ENCODE measurements around the gene FRMD6.

DNA sequence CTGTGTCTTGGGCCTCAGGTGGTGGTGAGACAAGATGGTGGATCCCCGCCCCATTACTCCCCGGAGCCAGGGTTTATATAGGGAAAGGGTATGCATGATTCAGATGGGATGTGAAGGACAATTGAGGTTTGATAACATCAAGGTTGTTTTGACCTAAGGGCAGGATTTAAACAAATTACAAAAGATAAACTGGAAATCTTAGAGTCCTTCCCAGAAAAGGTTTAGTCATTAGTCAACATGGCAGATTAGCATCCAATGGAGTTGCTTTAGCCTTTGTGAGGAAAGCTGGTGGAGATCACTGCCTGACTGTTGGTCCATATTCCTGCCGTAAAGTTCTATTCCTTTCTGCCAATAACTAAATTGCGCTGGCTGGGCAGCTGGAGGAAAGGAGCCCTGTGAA lies 15.6 kb upstream of the FRMD6 start:
- TF ChIP-seq CTCF (IDR thresholded peaks at IDR 0.05) (no peak), POLR2AphosphoS5 (IDR thresholded peaks at IDR 0.05) (no peak), EP300 (IDR thresholded peaks at IDR 0.05) (no peak), POLR2A (IDR thresholded peaks at IDR 0.05) (no peak)
